NCI-H748 (cell line): ENCODE results near the gene COX7C.
"Not testable (repeated sequence)": the region's sequence is repeated elsewhere in the genome, so short reads cannot be mapped to it uniquely, and the experiment has no call there.

Experiments
- DNase-seq: peaks from one replicate; lab custom pipeline; 2025; ENCODE audit not compliant: unreplicated experiment; lab: John Stamatoyannopoulos, UW

Gene COX7C

DNA sequence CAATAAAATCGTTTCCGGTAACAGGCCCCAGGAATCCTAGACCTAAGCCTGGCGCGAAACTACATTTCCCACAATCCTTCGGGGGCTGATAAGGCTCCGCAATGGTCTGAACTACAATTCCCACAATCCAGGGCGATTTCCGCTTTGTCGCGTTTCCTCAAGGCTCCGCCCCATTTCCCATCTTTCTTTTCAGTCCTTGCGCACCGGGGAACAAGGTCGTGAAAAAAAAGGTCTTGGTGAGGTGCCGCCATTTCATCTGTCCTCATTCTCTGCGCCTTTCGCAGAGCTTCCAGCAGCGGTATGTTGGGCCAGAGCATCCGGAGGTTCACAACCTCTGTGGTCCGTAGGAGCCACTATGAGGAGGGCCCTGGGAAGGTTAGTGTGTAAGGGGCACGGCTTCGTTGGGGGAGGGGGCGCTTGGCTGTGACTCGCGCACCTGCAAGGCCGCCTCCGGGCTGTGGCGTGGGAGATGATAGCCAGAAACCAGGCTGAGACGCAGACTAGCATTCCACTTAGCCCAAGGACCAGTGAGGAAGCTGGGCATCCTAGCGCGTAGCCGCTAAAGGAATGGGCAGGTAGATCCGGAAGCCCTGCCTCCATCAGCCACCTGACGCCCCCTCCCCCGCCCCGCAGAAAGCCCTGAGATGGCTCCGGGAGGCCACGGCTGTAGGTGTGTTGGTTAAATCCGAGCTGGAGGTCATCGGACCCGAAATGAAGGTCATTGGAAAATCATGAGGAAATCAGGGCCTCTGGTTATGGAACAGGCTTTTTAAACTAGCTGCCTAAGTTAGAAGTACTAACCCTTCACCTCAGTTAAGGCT is at the start of gene COX7C:
TSS of gene COX7C (plus strand) at position 186 of the 821 bp plus-strand sequence. CDS start at position 301, 115 bp downstream.
- DNase-seq: peak; percentile 99

- DNase-seq: not testable (repeated sequence)
These were observed 48.0 kb upstream of the COX7C start for GRCh38 chr5:86569522-86570426.

GRCh38 chr5:86570427-86571083 is 47.2 kb upstream of the COX7C start:
- DNase-seq: no peak

DNA sequence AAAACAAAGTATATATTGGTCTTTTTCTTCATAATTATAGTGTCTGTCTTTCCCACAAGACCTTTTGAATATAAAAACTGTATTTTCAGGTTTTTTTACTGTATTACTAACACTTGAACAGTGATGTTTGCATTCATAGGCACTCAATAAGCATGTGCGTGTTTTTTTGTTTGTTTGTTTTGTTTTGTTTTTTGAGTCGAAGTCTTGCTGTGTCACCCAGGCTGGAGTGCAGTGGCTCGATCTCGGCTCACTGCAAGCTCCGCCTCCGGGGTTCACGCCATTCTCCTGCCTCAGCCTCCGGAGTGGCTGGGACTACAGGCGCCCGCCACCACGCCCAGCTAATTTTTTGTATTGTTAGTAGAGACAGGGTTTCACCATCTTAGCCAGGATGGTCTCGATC is 46.6 kb upstream of the COX7C start:
- not testable (repeated sequence) for DNase-seq

- DNase-seq: no peak
These were observed 44.8 kb upstream of the COX7C start for GRCh38 chr5:86572825-86573517.

- DNase-seq: no peak
These were observed 38.2 kb upstream of the COX7C start for GRCh38 chr5:86579502-86579901.

DNA sequence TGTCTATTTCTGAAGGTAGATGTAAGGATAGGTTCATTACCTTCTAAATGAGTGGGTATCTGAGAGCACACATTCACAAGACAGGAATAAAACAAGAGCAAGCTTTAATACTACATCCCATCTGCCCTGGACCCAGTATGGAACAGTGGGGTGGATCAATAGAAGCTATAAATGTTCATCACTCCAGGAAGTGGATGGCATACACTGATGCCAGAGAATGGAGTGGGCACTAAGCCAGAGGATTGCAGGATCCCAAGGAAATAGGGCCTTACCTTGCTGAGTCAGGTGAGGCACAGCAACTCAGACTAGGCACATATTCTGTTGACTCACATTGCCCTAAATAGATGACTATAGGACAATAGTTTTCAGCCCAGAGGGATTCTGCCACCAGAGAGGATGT is 21.3 kb upstream of the COX7C start:
- DNase-seq: no peak

GRCh38 chr5:86605881-86606280 is 11.9 kb upstream of the COX7C start:
- DNase-seq: no peak

DNA sequence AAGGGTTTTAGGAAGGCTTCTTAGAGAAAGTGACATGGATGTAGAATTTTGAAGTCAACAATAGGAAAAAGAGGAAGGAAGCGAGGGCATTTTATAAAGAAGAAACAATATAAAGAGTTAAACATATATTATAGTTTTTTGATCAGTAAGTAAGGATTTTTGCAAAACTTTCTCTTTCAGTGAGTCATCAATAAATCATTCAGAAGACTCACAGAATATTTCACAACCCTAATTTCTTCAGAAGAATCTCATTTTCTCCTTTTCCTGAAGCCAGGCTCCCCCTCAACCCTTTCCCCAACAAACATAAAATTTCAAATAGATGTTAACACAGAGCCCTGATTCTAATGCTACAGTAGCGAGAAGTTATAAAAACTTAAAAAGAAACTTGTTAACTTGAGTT is 4.3 kb upstream of the COX7C start:
- DNase-seq: no peak

GRCh38 chr5:86617309-86617755 is 409 bp upstream of the COX7C start:
- DNase-seq: no peak

DNA sequence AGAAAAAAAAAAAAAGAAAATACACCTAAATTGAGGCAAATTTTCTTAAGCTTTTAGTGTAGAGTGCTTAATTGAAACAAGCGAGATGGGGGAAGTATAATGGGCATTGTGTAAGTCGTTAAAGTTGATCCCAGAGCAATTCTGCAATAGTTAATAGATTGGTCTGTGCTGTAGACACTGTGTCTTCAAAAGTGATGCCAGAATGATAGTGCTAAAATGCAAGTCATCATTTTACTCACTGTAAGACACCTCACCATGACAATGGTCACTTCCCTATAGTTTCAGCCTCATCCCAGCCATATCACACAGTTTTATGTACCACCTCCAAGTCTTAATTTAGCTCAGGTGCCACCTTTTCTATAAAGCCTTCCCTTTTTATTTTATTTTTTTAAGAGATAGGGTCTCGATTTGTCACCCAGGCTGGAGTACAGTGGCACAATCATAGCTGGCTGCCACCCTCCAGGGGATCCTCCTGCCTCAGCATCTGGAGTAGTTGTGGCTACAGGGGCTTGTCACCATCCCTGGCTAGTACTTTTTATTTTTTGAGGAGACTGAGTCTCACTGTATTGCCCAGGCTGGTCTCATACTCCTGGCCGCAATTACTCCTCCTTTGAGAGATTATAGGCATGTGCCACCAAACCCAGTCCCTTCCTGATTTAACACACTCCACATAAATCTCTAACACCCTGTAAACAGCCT is 6.2 kb downstream of the COX7C start:
- DNase-seq: no peak

DNA sequence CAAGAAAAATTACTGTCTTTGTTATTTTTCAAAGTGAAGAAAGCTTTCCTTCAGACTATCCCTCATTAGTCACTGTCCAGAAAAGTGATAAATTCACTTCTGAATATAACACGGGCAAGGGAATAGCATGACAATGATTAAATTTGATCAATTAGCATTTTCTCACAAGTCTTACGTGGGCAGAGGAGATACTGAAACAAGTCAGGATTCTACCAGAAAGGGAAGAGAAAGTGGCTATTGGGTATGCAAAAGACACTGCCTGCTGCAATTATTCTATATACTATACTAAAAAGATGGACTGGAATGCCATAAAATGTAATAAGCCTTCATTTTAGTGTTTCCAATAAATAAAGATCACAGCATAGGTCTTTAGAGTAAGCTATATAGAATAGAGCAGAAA is 7.4 kb downstream of the COX7C start:
- DNase-seq: no peak

DNA sequence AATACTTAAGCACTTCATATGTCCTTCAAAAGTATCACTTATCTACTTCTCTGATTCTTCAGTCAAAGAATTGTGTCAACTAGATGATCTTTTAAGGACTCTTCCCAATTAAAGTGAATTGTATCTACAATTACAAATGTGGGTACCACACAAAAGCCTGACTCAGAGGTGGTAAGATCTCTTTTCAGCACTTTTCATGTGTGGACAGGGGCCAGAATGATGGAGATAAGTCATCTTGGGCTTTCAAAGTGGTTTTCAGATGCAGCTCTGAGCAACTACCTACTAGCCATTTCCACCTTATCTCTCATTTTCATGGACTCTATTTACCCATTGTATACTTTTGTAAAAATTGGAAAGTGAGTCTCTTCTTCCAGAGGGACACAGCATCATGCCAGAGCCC is 8.4 kb downstream of the COX7C start:
- DNase-seq: no peak

GRCh38 chr5:86631165-86631564 is 13.4 kb downstream of the COX7C start:
- no peak for DNase-seq

DNA sequence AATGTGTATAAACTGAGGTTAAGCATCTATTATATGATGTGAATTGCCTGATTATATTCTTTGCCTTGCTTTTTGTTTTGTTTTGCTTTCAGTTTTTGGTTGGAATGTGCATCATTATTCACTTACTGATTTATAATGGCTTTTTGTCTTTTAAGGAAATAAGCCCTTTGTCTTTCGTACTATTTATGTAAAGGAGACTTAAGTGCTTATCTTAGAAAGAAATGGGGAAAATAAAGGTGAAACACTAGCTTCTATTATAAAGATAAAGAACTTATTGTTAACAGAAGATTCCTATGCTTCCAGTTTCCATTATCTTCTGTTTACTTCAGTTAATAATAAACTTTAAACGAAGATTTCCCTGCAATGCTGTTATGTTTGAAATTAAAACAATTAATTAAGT is 23.3 kb downstream of the COX7C start:
- no peak for DNase-seq

GRCh38 chr5:86644843-86645242 is 27.1 kb downstream of the COX7C start:
- DNase-seq: no peak

GRCh38 chr5:86645885-86646284 is 28.1 kb downstream of the COX7C start:
- no peak for DNase-seq

GRCh38 chr5:86646671-86647070 is 28.9 kb downstream of the COX7C start:
- DNase-seq: no peak

GRCh38 chr5:86649832-86650505 is 32.2 kb downstream of the COX7C start:
- DNase-seq: no peak

- DNase-seq: not testable (repeated sequence)
These were observed 43.0 kb downstream of the COX7C start for GRCh38 chr5:86660771-86661170.
